DOHH2 (cell line): ENCODE results near the gene KCNJ12.

Experiments
- EZH2phosphoT487 ChIP-seq: fragments of 200-600 bp; sonication (generic); IDR thresholded peaks from 2 replicates; pipeline ENCODE4 v1.6.1; 2017; ENCODE audit warnings: borderline replicate concordance, mild to moderate bottlenecking, antibody characterized with exemption, low read length, moderate library complexity, mixed read lengths
- TF ChIP-seq, protein P1 (sequence below): fragments of 200-600 bp; sonication (generic); IDR thresholded peaks from one replicate; pipeline ENCODE4 v1.5.1; 2014; ENCODE audit warnings: antibody characterized with exemption, mild to moderate bottlenecking, low read depth, low read length; ENCODE audit not compliant: poor library complexity, severe bottlenecking

DNA sequence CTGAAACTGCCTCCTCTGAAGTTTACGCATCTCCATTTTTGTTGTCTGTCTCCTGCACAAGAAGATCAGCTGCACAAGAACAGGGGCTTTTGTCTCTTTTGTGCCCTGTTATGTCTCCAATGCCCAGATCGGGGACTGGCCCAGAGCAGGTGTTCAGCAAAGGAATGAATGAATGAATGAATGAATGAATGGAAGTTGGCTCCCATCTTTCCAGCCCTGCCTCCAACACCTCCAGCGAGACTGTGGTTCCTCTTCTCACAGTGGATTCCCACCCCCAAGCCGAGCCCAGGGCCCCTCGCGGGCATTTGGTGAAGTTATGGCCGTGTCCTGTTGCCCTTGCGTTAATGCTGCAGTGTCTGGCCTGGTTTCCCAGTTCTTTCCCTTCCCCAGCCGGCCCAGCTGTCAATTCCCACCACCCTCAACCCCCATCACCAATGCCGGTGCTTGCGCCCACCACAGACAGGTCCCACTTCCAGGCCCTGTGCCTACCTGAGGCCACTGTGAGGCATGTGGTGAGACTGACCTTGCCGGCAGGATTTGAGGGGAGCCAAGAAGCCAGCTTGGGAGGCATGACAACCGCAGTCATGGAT is 21.3 kb upstream of the KCNJ12 start:
- TF ChIP-seq, protein P1, sequence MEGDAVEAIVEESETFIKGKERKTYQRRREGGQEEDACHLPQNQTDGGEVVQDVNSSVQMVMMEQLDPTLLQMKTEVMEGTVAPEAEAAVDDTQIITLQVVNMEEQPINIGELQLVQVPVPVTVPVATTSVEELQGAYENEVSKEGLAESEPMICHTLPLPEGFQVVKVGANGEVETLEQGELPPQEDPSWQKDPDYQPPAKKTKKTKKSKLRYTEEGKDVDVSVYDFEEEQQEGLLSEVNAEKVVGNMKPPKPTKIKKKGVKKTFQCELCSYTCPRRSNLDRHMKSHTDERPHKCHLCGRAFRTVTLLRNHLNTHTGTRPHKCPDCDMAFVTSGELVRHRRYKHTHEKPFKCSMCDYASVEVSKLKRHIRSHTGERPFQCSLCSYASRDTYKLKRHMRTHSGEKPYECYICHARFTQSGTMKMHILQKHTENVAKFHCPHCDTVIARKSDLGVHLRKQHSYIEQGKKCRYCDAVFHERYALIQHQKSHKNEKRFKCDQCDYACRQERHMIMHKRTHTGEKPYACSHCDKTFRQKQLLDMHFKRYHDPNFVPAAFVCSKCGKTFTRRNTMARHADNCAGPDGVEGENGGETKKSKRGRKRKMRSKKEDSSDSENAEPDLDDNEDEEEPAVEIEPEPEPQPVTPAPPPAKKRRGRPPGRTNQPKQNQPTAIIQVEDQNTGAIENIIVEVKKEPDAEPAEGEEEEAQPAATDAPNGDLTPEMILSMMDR = no peak
- TF ChIP-seq EZH2phosphoT487 = no peak
